SIG-M5 (cell line): ENCODE measurements around the gene HPS5.

ENCODE experiments used
- DNase-seq: peaks from one replicate; lab custom pipeline; 2025; lab: John Stamatoyannopoulos, UW

Gene HPS5

GRCh38 chr11:18235394-18236334 lies 86.3 kb downstream of the HPS5 start:
- DNase-seq, result no peak

- DNase-seq, result no peak
These were observed 88.0 kb downstream of the HPS5 start for GRCh38 chr11:18233912-18234311.

- DNase-seq, result no peak
These were observed 91.1 kb downstream of the HPS5 start for GRCh38 chr11:18230859-18231258.

GRCh38 chr11:18229501-18229900 lies 92.4 kb downstream of the HPS5 start:
- DNase-seq, result no peak
